ENCODE results near the gene CDH20.

CDH20 gene

GRCh38 chr18:61420218-61420885, 87.1 kb downstream of the CDH20 start:
- in situ Hi-C loops (cut with HindIII; ENCODE audit: low sequenced_read_pairs), result no loop called here

GRCh38 chr18:61426492-61427053, 93.3 kb downstream of the CDH20 start:
- in situ Hi-C loops (cut with HindIII; ENCODE audit: low sequenced_read_pairs), result no loop called here

- in situ Hi-C loops (cut with HindIII; ENCODE audit: low sequenced_read_pairs), result no loop called here
Measured at GRCh38 chr18:61428266-61428665, 95.0 kb downstream of the CDH20 start.

- in situ Hi-C loops (cut with HindIII; ENCODE audit: low sequenced_read_pairs), result no loop called here
Measured at GRCh38 chr18:61432590-61432989, 99.4 kb downstream of the CDH20 start.

GRCh38 chr18:61435064-61435652, 101.9 kb downstream of the CDH20 start:
- in situ Hi-C loops (cut with HindIII; ENCODE audit: low sequenced_read_pairs), result no loop called here

GRCh38 chr18:61443081-61443725, 110.0 kb downstream of the CDH20 start:
- in situ Hi-C loops (cut with HindIII; ENCODE audit: low sequenced_read_pairs), result no loop called here

- in situ Hi-C loops (cut with HindIII; ENCODE audit: low sequenced_read_pairs), result loop anchor here (5.0 kb wide), 2 partner anchors 34 to 91 kb away; no protein-coding TSS in a partner anchor
Measured at GRCh38 chr18:61448316-61448715, 115.1 kb downstream of the CDH20 start.

GRCh38 chr18:61459896-61460648, 126.8 kb downstream of the CDH20 start:
- in situ Hi-C loops (cut with HindIII; ENCODE audit: low sequenced_read_pairs), result no loop called here

GRCh38 chr18:61464551-61465142, 131.4 kb downstream of the CDH20 start:
- in situ Hi-C loops (cut with HindIII; ENCODE audit: low sequenced_read_pairs), result no loop called here

GRCh38 chr18:61466736-61467135, 133.5 kb downstream of the CDH20 start:
- in situ Hi-C loops (cut with HindIII; ENCODE audit: low sequenced_read_pairs), result no loop called here

GRCh38 chr18:61470031-61470674, 136.9 kb downstream of the CDH20 start:
- in situ Hi-C loops (cut with HindIII; ENCODE audit: low sequenced_read_pairs), result no loop called here

GRCh38 chr18:61471541-61471940, 138.3 kb downstream of the CDH20 start:
- in situ Hi-C loops (cut with HindIII; ENCODE audit: low sequenced_read_pairs), result no loop called here

- in situ Hi-C loops (cut with HindIII; ENCODE audit: low sequenced_read_pairs), result no loop called here
Measured at GRCh38 chr18:61471942-61472341, 138.7 kb downstream of the CDH20 start.

GRCh38 chr18:61474341-61474740, 141.1 kb downstream of the CDH20 start:
- in situ Hi-C loops (cut with HindIII; ENCODE audit: low sequenced_read_pairs), result no loop called here

- in situ Hi-C loops (cut with HindIII; ENCODE audit: low sequenced_read_pairs), result no loop called here
Measured at GRCh38 chr18:61474918-61475317, 141.7 kb downstream of the CDH20 start.

GRCh38 chr18:61475931-61476330, 142.7 kb downstream of the CDH20 start:
- in situ Hi-C loops (cut with HindIII; ENCODE audit: low sequenced_read_pairs), result no loop called here

- in situ Hi-C loops (cut with HindIII; ENCODE audit: low sequenced_read_pairs), result no loop called here
Measured at GRCh38 chr18:61489334-61489733, 156.1 kb downstream of the CDH20 start.

- in situ Hi-C loops (cut with HindIII; ENCODE audit: low sequenced_read_pairs), result no loop called here
Measured at GRCh38 chr18:61496374-61496773, 163.1 kb downstream of the CDH20 start.

- in situ Hi-C loops (cut with HindIII; ENCODE audit: low sequenced_read_pairs), result no loop called here
Measured at GRCh38 chr18:61497422-61497821, 164.2 kb downstream of the CDH20 start.

GRCh38 chr18:61502472-61502871, 169.2 kb downstream of the CDH20 start:
- in situ Hi-C loops (cut with HindIII; ENCODE audit: low sequenced_read_pairs), result no loop called here

Measured in endothelial cell of hepatic sinusoid (primary cell).